ENCODE data around the gene SRSF4. TPM values are rescaled to one million over a fixed set of nuclear protein-coding genes. Genes with fewer than 3 reads are reported as not detected.

SRSF4 gene
- total and polyA plus RNA-seq, 10 of the 15 experiments (the other 5 are each of a cell fraction or from before 2014, with no cell fraction given) = 17.2 to 107 (median 78.6) TPM

DNA sequence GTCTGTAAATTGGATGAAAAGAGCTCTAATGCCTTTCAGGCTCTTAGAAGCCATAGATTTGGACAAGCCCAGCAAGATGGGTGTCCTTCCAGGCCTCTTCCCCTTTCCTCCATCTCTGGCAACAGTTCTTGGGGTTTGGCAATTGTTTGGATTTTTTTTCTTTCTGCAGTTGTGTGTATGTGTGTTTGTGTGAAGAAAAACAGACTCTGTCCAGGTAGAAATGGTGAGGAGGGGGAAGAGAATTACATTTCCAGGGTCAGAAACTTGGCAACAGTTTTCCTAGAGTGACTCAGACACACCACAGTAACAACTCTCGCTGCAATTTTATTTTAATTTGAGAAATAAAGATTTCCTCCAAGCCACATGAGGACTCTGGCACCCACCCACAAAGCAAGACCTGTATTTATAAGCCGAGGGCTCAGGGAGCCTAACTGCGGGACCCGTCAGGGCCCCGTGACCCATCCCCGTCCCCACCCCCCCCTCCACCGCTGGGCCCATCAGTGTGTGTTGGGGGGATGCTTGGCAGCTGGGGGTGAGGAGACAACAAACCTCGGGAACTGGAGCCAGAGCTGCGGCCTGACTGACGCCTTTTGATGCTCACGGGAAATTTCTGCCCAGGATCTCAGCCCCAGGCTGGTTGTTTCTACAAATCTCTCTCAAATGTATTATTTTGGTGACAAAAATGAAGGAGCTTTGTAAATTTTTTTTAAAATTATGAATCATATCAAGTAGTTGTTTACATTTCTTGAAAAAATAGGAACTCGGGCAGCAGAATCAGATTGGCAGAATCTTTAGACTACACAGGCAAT is 62.4 kb downstream of the SRSF4 start:
- Histone ChIP-seq H3K4me1 (ENCODE audit: control insufficient read depth, insufficient read depth, low read length) (no peaks in the 10 kb centered on the region), H3K9ac (ENCODE audit: control insufficient read depth, insufficient read depth, low read length) (no peak overlapping the region), H2AFZ (ENCODE audit: control insufficient read depth, low read depth, low read length) (no peak overlapping the region), H3K27ac (ENCODE audit: control insufficient read depth, insufficient read depth) (no peak overlapping the region), H3K27me3 (replicated peaks in 1 of 2; ENCODE audit: control insufficient read depth in 2 of 2, insufficient read depth in 2 of 2, low read length in 1 of 2) (peaks cover 4 to 16% of the 10 kb centered on the region in 2 experiments; a peak in 3 of 4 replicates), H3K36me3 (ENCODE audit: control insufficient read depth in 2 of 2, insufficient read depth in 2 of 2, low read length in 1 of 2) (peaks cover 3 to 5% of the 10 kb centered on the region in 2 experiments; a peak in 3 of 4 replicates), H3K79me2 (ENCODE audit: control insufficient read depth, insufficient read depth, low read length) (no peaks in the 10 kb centered on the region), H4K20me1 (ENCODE audit: control insufficient read depth, insufficient read depth) (no peaks in the 10 kb centered on the region; the same call in 1 of the 2 replicates), H3K9me3 (replicated peaks; ENCODE audit: control insufficient read depth, insufficient read depth, low read length) (no peaks in the 10 kb centered on the region), H3K4me2 (ENCODE audit: control insufficient read depth, insufficient read depth) (no peak overlapping the region), H3K4me3 (no peak overlapping the region)
- in situ Hi-C loops (cut with MboI) = no loop called here
- DNase-seq (ENCODE audit: low read depth, low spot score) = no peak
- ChIA-PET RAD21 (ENCODE audit: unreplicated experiment) (interaction anchor here (0.7 kb wide), 1 partner anchor 12 kb away, joined by 3 read pairs; no protein-coding TSS in a partner anchor), CTCF (interaction anchor here (0.7 to 1.1 kb wide), 2 partner anchors 237 to 245 kb away, joined by 3 to 6 read pairs; no protein-coding TSS in a partner anchor), SMC1A (ENCODE audit: uncharacterized antibody, unreplicated experiment) (no interaction called here), POLR2A (interaction anchor here (1.0 kb wide), 1 partner anchor 63 kb away, joined by 3 read pairs; no protein-coding TSS in a partner anchor)
- intact Hi-C loops (cut with micrococcal nuclease; ENCODE audit: unreplicated experiment) = no loop called here
- WGBS (ENCODE audit: insufficient coverage, insufficient replicate concordance, low lambda C conversion rate, missing lambda C conversion rate) = 86% methylated on average over 12 of the region's 12 CpGs
- no peak for FAIRE-seq
- ATAC-seq = no peak
- TF ChIP-seq, protein P1, sequence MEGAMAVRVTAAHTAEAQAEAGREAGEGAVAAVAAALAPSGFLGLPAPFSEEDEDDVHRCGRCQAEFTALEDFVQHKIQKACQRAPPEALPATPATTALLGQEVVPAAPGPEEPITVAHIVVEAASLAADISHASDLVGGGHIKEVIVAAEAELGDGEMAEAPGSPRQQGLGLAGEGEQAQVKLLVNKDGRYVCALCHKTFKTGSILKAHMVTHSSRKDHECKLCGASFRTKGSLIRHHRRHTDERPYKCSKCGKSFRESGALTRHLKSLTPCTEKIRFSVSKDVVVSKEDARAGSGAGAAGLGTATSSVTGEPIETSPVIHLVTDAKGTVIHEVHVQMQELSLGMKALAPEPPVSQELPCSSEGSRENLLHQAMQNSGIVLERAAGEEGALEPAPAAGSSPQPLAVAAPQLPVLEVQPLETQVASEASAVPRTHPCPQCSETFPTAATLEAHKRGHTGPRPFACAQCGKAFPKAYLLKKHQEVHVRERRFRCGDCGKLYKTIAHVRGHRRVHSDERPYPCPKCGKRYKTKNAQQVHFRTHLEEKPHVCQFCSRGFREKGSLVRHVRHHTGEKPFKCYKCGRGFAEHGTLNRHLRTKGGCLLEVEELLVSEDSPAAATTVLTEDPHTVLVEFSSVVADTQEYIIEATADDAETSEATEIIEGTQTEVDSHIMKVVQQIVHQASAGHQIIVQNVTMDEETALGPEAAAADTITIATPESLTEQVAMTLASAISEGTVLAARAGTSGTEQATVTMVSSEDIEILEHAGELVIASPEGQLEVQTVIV (IDR thresholded peaks at IDR 0.05; ENCODE audit: borderline replicate concordance, partially characterized antibody) = no peak
- no peak for TF ChIP-seq FOS (IDR thresholded peaks at IDR 0.05; ENCODE audit: borderline replicate concordance, extremely low read depth, insufficient read length)
- TF ChIP-seq JUNB (IDR thresholded peaks at IDR 0.05) = no peak
- no peak for TF ChIP-seq TCF7 (IDR thresholded peaks at IDR 0.05; ENCODE audit: borderline replicate concordance)
- no peak for TF ChIP-seq BCL11A (IDR thresholded peaks at IDR 0.05; ENCODE audit: low read depth, low read length)
- TF ChIP-seq, protein P2, sequence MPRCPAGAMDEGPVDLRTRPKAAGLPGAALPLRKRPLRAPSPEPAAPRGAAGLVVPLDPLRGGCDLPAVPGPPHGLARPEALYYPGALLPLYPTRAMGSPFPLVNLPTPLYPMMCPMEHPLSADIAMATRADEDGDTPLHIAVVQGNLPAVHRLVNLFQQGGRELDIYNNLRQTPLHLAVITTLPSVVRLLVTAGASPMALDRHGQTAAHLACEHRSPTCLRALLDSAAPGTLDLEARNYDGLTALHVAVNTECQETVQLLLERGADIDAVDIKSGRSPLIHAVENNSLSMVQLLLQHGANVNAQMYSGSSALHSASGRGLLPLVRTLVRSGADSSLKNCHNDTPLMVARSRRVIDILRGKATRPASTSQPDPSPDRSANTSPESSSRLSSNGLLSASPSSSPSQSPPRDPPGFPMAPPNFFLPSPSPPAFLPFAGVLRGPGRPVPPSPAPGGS (IDR thresholded peaks at IDR 0.05; ENCODE audit: borderline replicate concordance, insufficient read depth, low read depth, low read length, poor library complexity, severe bottlenecking) = no peak
- TF ChIP-seq, protein P3, sequence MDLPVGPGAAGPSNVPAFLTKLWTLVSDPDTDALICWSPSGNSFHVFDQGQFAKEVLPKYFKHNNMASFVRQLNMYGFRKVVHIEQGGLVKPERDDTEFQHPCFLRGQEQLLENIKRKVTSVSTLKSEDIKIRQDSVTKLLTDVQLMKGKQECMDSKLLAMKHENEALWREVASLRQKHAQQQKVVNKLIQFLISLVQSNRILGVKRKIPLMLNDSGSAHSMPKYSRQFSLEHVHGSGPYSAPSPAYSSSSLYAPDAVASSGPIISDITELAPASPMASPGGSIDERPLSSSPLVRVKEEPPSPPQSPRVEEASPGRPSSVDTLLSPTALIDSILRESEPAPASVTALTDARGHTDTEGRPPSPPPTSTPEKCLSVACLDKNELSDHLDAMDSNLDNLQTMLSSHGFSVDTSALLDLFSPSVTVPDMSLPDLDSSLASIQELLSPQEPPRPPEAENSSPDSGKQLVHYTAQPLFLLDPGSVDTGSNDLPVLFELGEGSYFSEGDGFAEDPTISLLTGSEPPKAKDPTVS (IDR thresholded peaks at IDR 0.05; ENCODE audit: low read depth, low read length) = no peak
- TF ChIP-seq NFYB (IDR thresholded peaks at IDR 0.05; ENCODE audit: insufficient read depth, low read depth, low read length) = no peak
- TF ChIP-seq, protein P4, sequence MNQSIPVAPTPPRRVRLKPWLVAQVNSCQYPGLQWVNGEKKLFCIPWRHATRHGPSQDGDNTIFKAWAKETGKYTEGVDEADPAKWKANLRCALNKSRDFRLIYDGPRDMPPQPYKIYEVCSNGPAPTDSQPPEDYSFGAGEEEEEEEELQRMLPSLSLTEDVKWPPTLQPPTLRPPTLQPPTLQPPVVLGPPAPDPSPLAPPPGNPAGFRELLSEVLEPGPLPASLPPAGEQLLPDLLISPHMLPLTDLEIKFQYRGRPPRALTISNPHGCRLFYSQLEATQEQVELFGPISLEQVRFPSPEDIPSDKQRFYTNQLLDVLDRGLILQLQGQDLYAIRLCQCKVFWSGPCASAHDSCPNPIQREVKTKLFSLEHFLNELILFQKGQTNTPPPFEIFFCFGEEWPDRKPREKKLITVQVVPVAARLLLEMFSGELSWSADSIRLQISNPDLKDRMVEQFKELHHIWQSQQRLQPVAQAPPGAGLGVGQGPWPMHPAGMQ (IDR thresholded peaks at IDR 0.05; ENCODE audit: borderline replicate concordance) = no peak
- no peak for TF ChIP-seq SMAD1 (IDR thresholded peaks at IDR 0.05; ENCODE audit: low read depth, partially characterized antibody)
- TF ChIP-seq RB1 (IDR thresholded peaks at IDR 0.05; ENCODE audit: borderline replicate concordance) = no peak
- TF ChIP-seq HCFC1 (IDR thresholded peaks at IDR 0.05; ENCODE audit: low read length) = no peak
- no TSS peak for BruUV-seq (replicated peaks)

All from GM12878 (cell line).